ENCODE measurements around the gene TRIML2.

The TRIML2 gene

GRCh38 chr4:188127214-188127874 lies 17.9 kb upstream of the TRIML2 start:
- peak; percentile 51 to 85 for DNase-seq (ENCODE audit: low read depth in 2 of 2)
- no peak overlapping the region for H3K4me3 ChIP-seq (replicated peaks in 1 of 2; ENCODE audit: low read depth in 2 of 2, low read length in 2 of 2)
- TF ChIP-seq CTCF (IDR thresholded peaks at IDR 0.05; ENCODE audit: low read depth, low read length): no peak

GRCh38 chr4:188121530-188121929 lies 12.1 kb upstream of the TRIML2 start:
- H3K4me3 ChIP-seq (replicated peaks in 1 of 2; ENCODE audit: low read depth in 2 of 2, low read length in 2 of 2): no peak overlapping the region
- DNase-seq (ENCODE audit: low read depth in 2 of 2): no peak
- TF ChIP-seq CTCF (IDR thresholded peaks at IDR 0.05; ENCODE audit: low read depth, low read length): no peak

GRCh38 chr4:188117631-188118324 lies 8.4 kb upstream of the TRIML2 start:
- no peak for TF ChIP-seq CTCF (IDR thresholded peaks at IDR 0.05; ENCODE audit: low read depth, low read length)
- no peak for DNase-seq (ENCODE audit: low read depth in 2 of 2)
- H3K4me3 ChIP-seq (replicated peaks in 1 of 2; ENCODE audit: low read depth in 2 of 2, low read length in 2 of 2): no peak overlapping the region

GRCh38 chr4:188113156-188113555 lies 3.8 kb upstream of the TRIML2 start:
- H3K4me3 ChIP-seq (replicated peaks in 1 of 2; ENCODE audit: low read depth in 2 of 2, low read length in 2 of 2): no peak overlapping the region
- TF ChIP-seq CTCF (IDR thresholded peaks at IDR 0.05; ENCODE audit: low read depth, low read length): no peak
- peak in 1 of 2 donors; percentile 17 for DNase-seq (ENCODE audit: low read depth in 2 of 2)

- no peak for TF ChIP-seq CTCF (IDR thresholded peaks at IDR 0.05; ENCODE audit: low read depth, low read length)
- no peak for DNase-seq (ENCODE audit: low read depth in 2 of 2)
- no peak overlapping the region for H3K4me3 ChIP-seq (replicated peaks in 1 of 2; ENCODE audit: low read depth in 2 of 2, low read length in 2 of 2)
Measured at GRCh38 chr4:188111955-188112354, 2.6 kb upstream of the TRIML2 start.

GRCh38 chr4:188110741-188111471 lies 1.5 kb upstream of the TRIML2 start:
- H3K4me3 ChIP-seq (replicated peaks in 1 of 2; ENCODE audit: low read depth in 2 of 2, low read length in 2 of 2): no peak overlapping the region
- DNase-seq (ENCODE audit: low read depth in 2 of 2): peak in 1 of 2 donors; percentile 62
- TF ChIP-seq CTCF (IDR thresholded peaks at IDR 0.05; ENCODE audit: low read depth, low read length): no peak

All from cardiac fibroblast (primary cell).